ENCODE data around the gene NPLOC4. TPM values are rescaled to one million over a fixed set of nuclear protein-coding genes. Genes with fewer than 3 reads are reported as not detected.

Gene NPLOC4
- 10 to 100 TPM; 45.8 to 98.5 (median 58.1) TPM for total RNA-seq

GRCh38 chr17:81636505-81637288 is at the start of gene NPLOC4, which contains the start of gene TSPAN10:
NPLOC4 (minus strand) TSS chr17:81637112; CDS start chr17:81636930, 182 bp downstream.
TSPAN10 (plus strand) TSS chr17:81637196; CDS start chr17:81642413, 5,217 bp downstream.
- H3K4me3 ChIP-seq (replicated peaks in 1 of 3): peak within 1 kb of the TSS; percentile 25 to 81 (median 40)
- TF ChIP-seq CTCF (IDR thresholded peaks at IDR 0.05): peak in 1 of 6 experiments; percentile 11
- peak in 1 of 2 donors; percentile 81 for TF ChIP-seq POLR2A (IDR thresholded peaks at IDR 0.05)
- peak; percentile 86 to 87 for DNase-seq
- H3K9me3 ChIP-seq: no peaks in the 10 kb centered on the region
- H3K36me3 ChIP-seq: no peaks in the 10 kb centered on the region
- H3K27ac ChIP-seq: peak within 1 kb of the TSS in 2 of 3 donors; percentile 58 to 82
- peaks cover 15 to 25% of the 10 kb centered on the region in 2 donors for H3K4me1 ChIP-seq
- no peaks in the 10 kb centered on the region for H3K27me3 ChIP-seq
- WGBS, 2 donors: 0 to 2% methylated on average over 10 to 51 of the region's 77 CpGs
- intact Hi-C loops (cut with DNase I): no loop called here

- no peak overlapping the region for H3K27ac ChIP-seq
- H3K4me3 ChIP-seq (replicated peaks in 1 of 3): no peak overlapping the region
- H3K4me1 ChIP-seq: peaks cover 19 to 25% of the 10 kb centered on the region in 2 donors
- intact Hi-C loops (cut with DNase I): no loop called here
- TF ChIP-seq CTCF (IDR thresholded peaks at IDR 0.05) (no peak), POLR2A (IDR thresholded peaks at IDR 0.05) (no peak)
- H3K36me3 ChIP-seq: peaks cover 48 to 52% of the 10 kb centered on the region in 2 donors
- DNase-seq: no peak
- WGBS, 2 donors: 89 to 94% methylated on average over 14 of the region's 20 CpGs
- H3K9me3 ChIP-seq: no peaks in the 10 kb centered on the region
- no peaks in the 10 kb centered on the region for H3K27me3 ChIP-seq
These were observed 49.7 kb upstream of the NPLOC4 start for GRCh38 chr17:81686614-81687013.

GRCh38 chr17:81685108-81685507 is 48.2 kb upstream of the NPLOC4 start:
- peaks cover 37 to 39% of the 10 kb centered on the region in 2 donors for H3K36me3 ChIP-seq
- TF ChIP-seq CTCF (IDR thresholded peaks at IDR 0.05): no peak
- TF ChIP-seq POLR2A (IDR thresholded peaks at IDR 0.05): no peak
- WGBS, 2 donors: 81% methylated on average over 7 to 11 of the region's 12 CpGs
- peaks cover 19 to 26% of the 10 kb centered on the region in 2 donors for H3K4me1 ChIP-seq
- no peaks in the 10 kb centered on the region for H3K27me3 ChIP-seq
- intact Hi-C loops (cut with DNase I): no loop called here
- no peak overlapping the region for H3K27ac ChIP-seq
- no peak for DNase-seq
- H3K9me3 ChIP-seq: no peaks in the 10 kb centered on the region
- H3K4me3 ChIP-seq (replicated peaks in 1 of 3): peak overlapping the region in 1 of 3 donors; percentile 72

GRCh38 chr17:81684442-81684911 is 47.6 kb upstream of the NPLOC4 start:
- WGBS, 2 donors: 4 to 8% methylated on average over 8 to 15 of the region's 16 CpGs
- intact Hi-C loops (cut with DNase I): no loop called here
- Histone ChIP-seq H3K27me3 (no peaks in the 10 kb centered on the region), H3K27ac (peak overlapping the region in 2 of 3 donors; percentile 25 to 55), H3K4me1 (peaks cover 19 to 26% of the 10 kb centered on the region in 2 donors), H3K4me3 (replicated peaks in 1 of 3) (peak overlapping the region; percentile 44 to 81 (median 72)), H3K36me3 (peaks cover 34 to 35% of the 10 kb centered on the region in 2 donors), H3K9me3 (no peaks in the 10 kb centered on the region)
- no peak for TF ChIP-seq CTCF (IDR thresholded peaks at IDR 0.05)
- no peak for TF ChIP-seq POLR2A (IDR thresholded peaks at IDR 0.05)
- DNase-seq: no peak

Data from thyroid gland (tissue), 4 donors.